HG02973 (cell line): Measurements from ENCODE around the gene MRGPRD.

Source experiments
- ATAC-seq: cut with Tn5 transposase; IDR thresholded peaks from one replicate; pipeline ENCODE4 v1.9.1; 2021; ENCODE audit warnings: moderate library complexity; ENCODE audit not compliant: unreplicated experiment

Gene MRGPRD

GRCh38 chr11:68933605-68934320 is 47.0 kb downstream of the MRGPRD start:
- no peak for ATAC-seq

- ATAC-seq, result no peak
Observed at GRCh38 chr11:68932933-68933577, 47.7 kb downstream of the MRGPRD start.

GRCh38 chr11:68932358-68932757 is 48.4 kb downstream of the MRGPRD start:
- ATAC-seq, result no peak

- no peak for ATAC-seq
Observed at GRCh38 chr11:68931911-68932310, 48.9 kb downstream of the MRGPRD start.

- no peak for ATAC-seq
Observed at GRCh38 chr11:68930991-68931855, 49.6 kb downstream of the MRGPRD start.
